Measurements from ENCODE around the gene TEX14. TPM values are rescaled to one million over a fixed set of nuclear protein-coding genes. Genes with fewer than 3 reads are reported as not detected.

TEX14 gene
- polyA plus RNA-seq, 1 of the 3 experiments (the other 2 are of a cell fraction): 0.02 TPM

- no peaks in the 10 kb centered on the region for H3F3A ChIP-seq (replicated peaks; ENCODE audit: insufficient read depth)
- H3K9me2 ChIP-seq: no peaks in the 10 kb centered on the region
- ChIA-PET POLR2A (interaction anchor here (1.4 to 2.2 kb wide), 3 partner anchors 62 to 179 kb away, joined by 7 to 30 read pairs (median 8); partner anchors contain the start of gene MTMR4), CTCF (interaction anchor here (1.1 to 2.3 kb wide), 8 partner anchors 10 to 311 kb away, joined by 3 to 11 read pairs (median 6); no protein-coding TSS in a partner anchor)
- peak overlapping the region; percentile 68 to 71 for H3K4me3 ChIP-seq (ENCODE audit: low read depth in 2 of 2, low read length in 1 of 2)
- H3K9ac ChIP-seq: peak overlapping the region; percentile 64
- peaks cover 0 to 2% of the 10 kb centered on the region in 2 experiments for H3K36me3 ChIP-seq (replicated peaks in 1 of 2; ENCODE audit: control insufficient read depth in 1 of 2, insufficient read depth in 2 of 2, low read length in 1 of 2)
- H3K4me2 ChIP-seq: peak overlapping the region; percentile 87
- no peaks in the 10 kb centered on the region for H3K9me3 ChIP-seq
- H3K27ac ChIP-seq (ENCODE audit: low read depth in 2 of 2, low read length in 1 of 2): peak overlapping the region; percentile 41 to 85; a peak in 3 of 4 replicates
- H4K20me1 ChIP-seq (ENCODE audit: insufficient read depth): no peaks in the 10 kb centered on the region
- H2AFZ ChIP-seq (ENCODE audit: low read depth): peak overlapping the region; percentile 100
- 70% methylated on average over 8 of the region's 8 CpGs for WGBS (ENCODE audit: low lambda C conversion rate)
- H3K79me2 ChIP-seq (ENCODE audit: insufficient read depth): peaks cover 15% of the 10 kb centered on the region; the same call in 1 of the 2 replicates
- H3K27me3 ChIP-seq (ENCODE audit: insufficient read depth): no peaks in the 10 kb centered on the region
- peaks cover 10 to 12% of the 10 kb centered on the region in 2 experiments; a peak in 3 of 4 replicates for H3K4me1 ChIP-seq (ENCODE audit: control insufficient read depth in 1 of 2, insufficient read depth in 2 of 2, low read depth in 1 of 2, low read length in 1 of 2)
- TF ChIP-seq, protein P1, sequence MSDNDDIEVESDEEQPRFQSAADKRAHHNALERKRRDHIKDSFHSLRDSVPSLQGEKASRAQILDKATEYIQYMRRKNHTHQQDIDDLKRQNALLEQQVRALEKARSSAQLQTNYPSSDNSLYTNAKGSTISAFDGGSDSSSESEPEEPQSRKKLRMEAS (IDR thresholded peaks at IDR 0.05; ENCODE audit: low read depth): no peak
- TF ChIP-seq EP300 (IDR thresholded peaks at IDR 0.05; ENCODE audit: borderline replicate concordance in 1 of 2, low read depth in 1 of 2, low read length in 1 of 2): no peak
- DNase-seq: no peak
These were observed 1.4 kb upstream of the TEX14 start for GRCh38 chr17:58693208-58693607.

- Histone ChIP-seq H4K20me1 (ENCODE audit: insufficient read depth) (no peaks in the 10 kb centered on the region), H3F3A (replicated peaks; ENCODE audit: insufficient read depth) (no peaks in the 10 kb centered on the region), H3K4me1 (ENCODE audit: control insufficient read depth in 1 of 2, insufficient read depth in 2 of 2, low read depth in 1 of 2, low read length in 1 of 2) (peaks cover 10 to 12% of the 10 kb centered on the region in 2 experiments; a peak in 3 of 4 replicates), H3K9me2 (no peaks in the 10 kb centered on the region), H3K79me2 (ENCODE audit: insufficient read depth) (peaks cover 15% of the 10 kb centered on the region; the same call in 1 of the 2 replicates), H3K4me2 (peak within 1 kb of the TSS; percentile 87), H3K36me3 (replicated peaks in 1 of 2; ENCODE audit: control insufficient read depth in 1 of 2, insufficient read depth in 2 of 2, low read length in 1 of 2) (peaks cover 0 to 2% of the 10 kb centered on the region in 2 experiments), H3K27ac (ENCODE audit: low read depth in 2 of 2, low read length in 1 of 2) (peak within 1 kb of the TSS; percentile 41 to 85), H3K9ac (peak within 1 kb of the TSS; percentile 64), H3K9me3 (no peaks in the 10 kb centered on the region), H3K4me3 (ENCODE audit: low read depth in 2 of 2, low read length in 1 of 2) (peak within 1 kb of the TSS; percentile 68 to 71), H2AFZ (ENCODE audit: low read depth) (peak within 1 kb of the TSS; percentile 100), H3K27me3 (ENCODE audit: insufficient read depth) (no peaks in the 10 kb centered on the region)
- CTCF ChIA-PET: interaction anchor here (0.8 to 2.2 kb wide), 8 partner anchors 11 to 312 kb away, joined by 3 to 11 read pairs (median 6); no protein-coding TSS in a partner anchor
- POLR2A ChIA-PET: interaction anchor here (1.0 to 2.2 kb wide), 5 partner anchors 33 to 414 kb away, joined by 4 to 30 read pairs (median 7); partner anchors contain the start of genes MTMR4 and TRIM37
- 14% methylated on average over 46 of the region's 50 CpGs for WGBS (ENCODE audit: low lambda C conversion rate)
- DNase-seq: peak; percentile 95
- no peak for TF ChIP-seq IRF3 (IDR thresholded peaks at IDR 0.05; ENCODE audit: low read depth, low read length)
- 0 out of 2 replicates have a peak, but pooled peaks have one; percentile 47 for TF ChIP-seq ZBTB33 (IDR thresholded peaks at IDR 0.05; ENCODE audit: borderline replicate concordance, low read depth)
- TF ChIP-seq RFX5 (IDR thresholded peaks at IDR 0.05; ENCODE audit: low read length): no peak
- 0 out of 2 replicates have a peak, but pooled peaks have one; percentile 20 for TF ChIP-seq TEAD4 (IDR thresholded peaks at IDR 0.05; ENCODE audit: borderline replicate concordance, insufficient read depth)
- no peak for TF ChIP-seq EP300 (IDR thresholded peaks at IDR 0.05; ENCODE audit: borderline replicate concordance in 1 of 2, low read depth in 1 of 2, low read length in 1 of 2)
- no peak for TF ChIP-seq JUND (IDR thresholded peaks at IDR 0.05)
- TF ChIP-seq, protein P2, sequence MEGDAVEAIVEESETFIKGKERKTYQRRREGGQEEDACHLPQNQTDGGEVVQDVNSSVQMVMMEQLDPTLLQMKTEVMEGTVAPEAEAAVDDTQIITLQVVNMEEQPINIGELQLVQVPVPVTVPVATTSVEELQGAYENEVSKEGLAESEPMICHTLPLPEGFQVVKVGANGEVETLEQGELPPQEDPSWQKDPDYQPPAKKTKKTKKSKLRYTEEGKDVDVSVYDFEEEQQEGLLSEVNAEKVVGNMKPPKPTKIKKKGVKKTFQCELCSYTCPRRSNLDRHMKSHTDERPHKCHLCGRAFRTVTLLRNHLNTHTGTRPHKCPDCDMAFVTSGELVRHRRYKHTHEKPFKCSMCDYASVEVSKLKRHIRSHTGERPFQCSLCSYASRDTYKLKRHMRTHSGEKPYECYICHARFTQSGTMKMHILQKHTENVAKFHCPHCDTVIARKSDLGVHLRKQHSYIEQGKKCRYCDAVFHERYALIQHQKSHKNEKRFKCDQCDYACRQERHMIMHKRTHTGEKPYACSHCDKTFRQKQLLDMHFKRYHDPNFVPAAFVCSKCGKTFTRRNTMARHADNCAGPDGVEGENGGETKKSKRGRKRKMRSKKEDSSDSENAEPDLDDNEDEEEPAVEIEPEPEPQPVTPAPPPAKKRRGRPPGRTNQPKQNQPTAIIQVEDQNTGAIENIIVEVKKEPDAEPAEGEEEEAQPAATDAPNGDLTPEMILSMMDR (IDR thresholded peaks at IDR 0.05): no peak
- no peak; the same call in 1 of the 2 replicates for TF ChIP-seq TCF12 (IDR thresholded peaks at IDR 0.05)
- TF ChIP-seq NFIC (IDR thresholded peaks at IDR 0.05; ENCODE audit: borderline replicate concordance): no peak
- TF ChIP-seq RCOR1 (IDR thresholded peaks at IDR 0.05; ENCODE audit: low read length): no peak
- peak; percentile 60 for TF ChIP-seq ELF1 (IDR thresholded peaks at IDR 0.05)
- TF ChIP-seq USF1 (IDR thresholded peaks at IDR 0.05; ENCODE audit: borderline replicate concordance, low read depth): no peak
- TF ChIP-seq SIN3A (IDR thresholded peaks at IDR 0.05; ENCODE audit: borderline replicate concordance, low read depth, low read length): peak; percentile 84
- no peak for TF ChIP-seq SMC3 (IDR thresholded peaks at IDR 0.05; ENCODE audit: low read depth, low read length)
- TF ChIP-seq RXRA (IDR thresholded peaks at IDR 0.05; ENCODE audit: borderline replicate concordance, low read depth): no peak
- TF ChIP-seq POLR2AphosphoS5 (IDR thresholded peaks at IDR 0.05; ENCODE audit: low read depth, low read length): peak; percentile 94
- no peak for TF ChIP-seq EZH2phosphoT487 (IDR thresholded peaks at IDR 0.05; ENCODE audit: borderline replicate concordance, low read depth)
- TF ChIP-seq TAF1 (IDR thresholded peaks at IDR 0.05; ENCODE audit: borderline replicate concordance, low read depth, low read length): peak; percentile 75
These were observed 602 bp upstream of the TEX14 start, which contains the start of gene RAD51C for GRCh38 chr17:58692239-58693055. TSS of gene RAD51C (plus strand) at chr17:58692602. CDS start at chr17:58692644, 42 bp downstream.

Data from SK-N-SH (cell line).